Measurements from ENCODE around the gene NEK7.

Gene NEK7

GRCh38 chr1:198273748-198274295 lies 117.0 kb downstream of the NEK7 start:
- Histone ChIP-seq H3K4me3 (ENCODE audit: low read length) (no peak overlapping the region), H3K9me3 (replicated peaks; ENCODE audit: insufficient read depth, low read length) (no peaks in the 10 kb centered on the region), H3K79me2 (ENCODE audit: low read length) (no peaks in the 10 kb centered on the region), H3K36me3 (replicated peaks; ENCODE audit: insufficient read depth, low read length) (no peaks in the 10 kb centered on the region), H3K4me2 (ENCODE audit: low read depth, low read length) (no peak overlapping the region), H3K9ac (ENCODE audit: low read length) (no peak overlapping the region), H3K9me2 (replicated peaks; ENCODE audit: insufficient read depth, low read length) (no peaks in the 10 kb centered on the region), H3K27me3 (replicated peaks; ENCODE audit: insufficient read depth, low read length) (no peaks in the 10 kb centered on the region), H3K4me1 (ENCODE audit: low read length) (no peaks in the 10 kb centered on the region), H3K27ac (ENCODE audit: low read length) (no peak overlapping the region), H4K20me1 (ENCODE audit: insufficient read depth, low read length) (no peaks in the 10 kb centered on the region; the same call in 1 of the 2 replicates), H2AFZ (ENCODE audit: low read length) (no peak overlapping the region), H3F3A (ENCODE audit: insufficient read depth, low read length) (no peaks in the 10 kb centered on the region)
- TF ChIP-seq CTCF (IDR thresholded peaks at IDR 0.05; ENCODE audit: low read length) (no peak), EZH2 (optimal IDR thresholded peaks at IDR 0.05; ENCODE audit: low read depth, low read length) (no peak), EZH2phosphoT487 (IDR thresholded peaks at IDR 0.05; ENCODE audit: low read length) (no peak)
- no peak for DNase-seq

DNA sequence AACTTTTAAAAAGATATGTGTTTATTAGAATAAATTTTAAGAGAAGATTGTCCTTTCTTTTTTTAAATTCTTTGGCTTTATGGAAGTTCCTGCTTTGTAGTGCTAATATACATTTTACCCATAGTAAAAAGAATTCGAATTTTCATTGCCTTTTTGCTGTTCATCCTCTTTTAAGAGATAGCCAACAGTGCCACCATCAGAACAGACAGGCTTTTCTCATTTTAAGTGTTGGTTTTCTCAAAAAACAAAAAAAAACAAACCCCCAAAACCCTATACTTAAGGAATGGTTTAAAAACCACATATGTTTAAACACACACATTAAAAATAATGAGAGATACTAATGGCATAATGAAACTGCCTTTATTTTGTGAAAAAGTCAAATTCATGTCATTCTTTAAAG lies 118.8 kb downstream of the NEK7 start:
- H3K9me2 ChIP-seq (replicated peaks; ENCODE audit: insufficient read depth, low read length) = no peaks in the 10 kb centered on the region
- no peaks in the 10 kb centered on the region; the same call in 1 of the 2 replicates for H4K20me1 ChIP-seq (ENCODE audit: insufficient read depth, low read length)
- no peaks in the 10 kb centered on the region for H3K9me3 ChIP-seq (replicated peaks; ENCODE audit: insufficient read depth, low read length)
- H3K4me2 ChIP-seq (ENCODE audit: low read depth, low read length) = no peak overlapping the region
- H3K4me3 ChIP-seq (ENCODE audit: low read length) = no peak overlapping the region
- DNase-seq = no peak
- no peak overlapping the region for H3K9ac ChIP-seq (ENCODE audit: low read length)
- no peaks in the 10 kb centered on the region for H3K36me3 ChIP-seq (replicated peaks; ENCODE audit: insufficient read depth, low read length)
- H3K4me1 ChIP-seq (ENCODE audit: low read length) = no peaks in the 10 kb centered on the region
- H2AFZ ChIP-seq (ENCODE audit: low read length) = no peak overlapping the region
- no peak overlapping the region for H3K27ac ChIP-seq (ENCODE audit: low read length)
- H3F3A ChIP-seq (ENCODE audit: insufficient read depth, low read length) = no peaks in the 10 kb centered on the region
- no peaks in the 10 kb centered on the region for H3K27me3 ChIP-seq (replicated peaks; ENCODE audit: insufficient read depth, low read length)
- no peaks in the 10 kb centered on the region for H3K79me2 ChIP-seq (ENCODE audit: low read length)
- no peak for TF ChIP-seq CTCF (IDR thresholded peaks at IDR 0.05; ENCODE audit: low read length)
- TF ChIP-seq EZH2 (optimal IDR thresholded peaks at IDR 0.05; ENCODE audit: low read depth, low read length) = no peak
- TF ChIP-seq EZH2phosphoT487 (IDR thresholded peaks at IDR 0.05; ENCODE audit: low read length) = no peak

GRCh38 chr1:198276241-198276640 lies 119.4 kb downstream of the NEK7 start:
- Histone ChIP-seq H3K9me2 (replicated peaks; ENCODE audit: insufficient read depth, low read length) (no peaks in the 10 kb centered on the region), H3K9ac (ENCODE audit: low read length) (no peak overlapping the region), H4K20me1 (ENCODE audit: insufficient read depth, low read length) (no peaks in the 10 kb centered on the region; the same call in 1 of the 2 replicates), H2AFZ (ENCODE audit: low read length) (no peak overlapping the region), H3K27ac (ENCODE audit: low read length) (no peak overlapping the region), H3K4me2 (ENCODE audit: low read depth, low read length) (no peak overlapping the region), H3K4me3 (ENCODE audit: low read length) (no peak overlapping the region), H3K27me3 (replicated peaks; ENCODE audit: insufficient read depth, low read length) (no peaks in the 10 kb centered on the region), H3K9me3 (replicated peaks; ENCODE audit: insufficient read depth, low read length) (no peaks in the 10 kb centered on the region), H3K79me2 (ENCODE audit: low read length) (no peaks in the 10 kb centered on the region), H3K4me1 (ENCODE audit: low read length) (no peaks in the 10 kb centered on the region), H3F3A (ENCODE audit: insufficient read depth, low read length) (no peaks in the 10 kb centered on the region), H3K36me3 (replicated peaks; ENCODE audit: insufficient read depth, low read length) (no peaks in the 10 kb centered on the region)
- TF ChIP-seq EZH2 (optimal IDR thresholded peaks at IDR 0.05; ENCODE audit: low read depth, low read length) (no peak), CTCF (IDR thresholded peaks at IDR 0.05; ENCODE audit: low read length) (no peak), EZH2phosphoT487 (IDR thresholded peaks at IDR 0.05; ENCODE audit: low read length) (no peak)
- DNase-seq = no peak
